Measurements from ENCODE around the gene MBOAT1.
A peak's percentile ranks its signal among the peaks of the same experiment; 100 is the strongest.
"Not testable (repeated sequence)": the region's sequence is repeated elsewhere in the genome, so short reads cannot be mapped to it uniquely, and the experiment has no call there.

MBOAT1 gene, protein sequence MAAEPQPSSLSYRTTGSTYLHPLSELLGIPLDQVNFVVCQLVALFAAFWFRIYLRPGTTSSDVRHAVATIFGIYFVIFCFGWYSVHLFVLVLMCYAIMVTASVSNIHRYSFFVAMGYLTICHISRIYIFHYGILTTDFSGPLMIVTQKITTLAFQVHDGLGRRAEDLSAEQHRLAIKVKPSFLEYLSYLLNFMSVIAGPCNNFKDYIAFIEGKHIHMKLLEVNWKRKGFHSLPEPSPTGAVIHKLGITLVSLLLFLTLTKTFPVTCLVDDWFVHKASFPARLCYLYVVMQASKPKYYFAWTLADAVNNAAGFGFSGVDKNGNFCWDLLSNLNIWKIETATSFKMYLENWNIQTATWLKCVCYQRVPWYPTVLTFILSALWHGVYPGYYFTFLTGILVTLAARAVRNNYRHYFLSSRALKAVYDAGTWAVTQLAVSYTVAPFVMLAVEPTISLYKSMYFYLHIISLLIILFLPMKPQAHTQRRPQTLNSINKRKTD

DNA sequence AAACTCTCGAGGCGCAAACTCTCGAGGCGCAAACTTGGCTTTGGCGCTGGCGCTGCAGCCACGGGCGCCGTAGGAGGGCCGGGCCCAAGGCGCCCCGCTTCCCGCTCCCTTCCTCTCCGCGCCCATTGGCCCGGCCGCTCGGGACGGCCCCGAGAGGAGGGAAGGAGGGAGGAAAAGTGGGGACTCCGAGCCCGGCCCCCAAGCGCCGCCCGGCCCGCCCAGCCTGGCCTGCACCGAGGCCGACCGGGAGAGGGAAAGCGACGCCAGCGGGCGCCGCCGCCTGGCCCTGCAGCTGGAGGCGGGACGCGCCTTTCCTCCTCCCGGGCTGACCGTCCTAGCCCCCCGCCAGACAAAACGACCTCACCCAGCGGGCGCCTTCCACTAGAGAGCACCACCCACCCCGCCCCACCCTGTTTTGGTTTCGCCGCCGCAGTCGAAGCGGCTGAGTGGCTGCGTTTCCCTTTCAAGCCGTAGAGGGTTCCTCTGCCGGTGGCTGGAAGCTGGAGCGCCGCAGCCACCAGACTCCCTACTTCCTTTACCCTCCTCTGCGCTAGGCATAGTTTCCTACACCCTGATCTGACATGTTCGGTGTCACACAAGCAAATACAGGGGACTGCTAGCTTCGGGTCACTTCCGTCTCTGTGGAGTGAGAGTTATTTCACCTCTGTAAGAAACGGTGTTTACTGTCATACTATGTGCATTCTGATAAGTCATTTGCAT, at the start of gene MBOAT1:
MBOAT1 (minus strand) TSS at position 78 of the 720 bp plus-strand sequence. CDS start 235 bp downstream, outside the sequence.
- peak; percentile 72 for DNase-seq

DNA sequence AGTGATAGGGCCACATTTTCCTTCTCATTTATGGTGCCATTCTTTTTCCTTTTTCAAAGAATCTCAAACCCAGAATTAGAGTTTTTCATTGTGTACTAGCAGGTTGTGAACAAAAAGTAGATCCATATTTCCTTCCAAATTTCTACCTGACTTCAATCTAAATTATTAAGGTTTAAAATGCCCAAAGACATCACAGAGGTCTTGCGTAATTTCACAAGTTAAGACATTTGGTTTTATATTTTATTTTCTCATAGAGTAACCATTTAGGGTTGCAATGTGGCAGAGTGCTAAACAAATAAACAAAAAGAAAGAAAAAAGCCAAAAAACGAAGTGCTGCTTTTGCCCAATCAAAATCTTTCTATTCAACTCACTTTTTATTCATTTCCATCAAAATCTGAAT, 49.4 kb upstream of the MBOAT1 start:
- no peak for DNase-seq

DNA sequence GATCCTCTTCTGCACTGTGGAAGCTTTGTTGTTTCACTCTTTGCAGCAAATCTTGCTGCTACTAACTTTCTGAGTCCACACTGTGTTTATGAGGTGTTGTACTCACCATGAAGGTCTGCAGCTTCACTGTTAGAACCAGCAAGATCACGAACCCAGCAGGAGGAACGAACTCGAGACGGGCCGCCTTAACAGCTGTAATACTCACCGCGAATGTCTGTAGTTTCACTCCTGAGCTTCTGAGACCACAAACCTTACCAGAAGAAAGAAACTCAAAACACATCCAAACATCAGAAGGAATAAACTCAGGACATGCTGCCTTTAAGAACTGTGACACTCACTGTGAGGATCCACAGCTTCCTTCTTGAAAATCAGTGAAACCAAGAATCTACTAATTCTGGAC, 48.1 kb upstream of the MBOAT1 start:
- DNase-seq = no peak

DNA sequence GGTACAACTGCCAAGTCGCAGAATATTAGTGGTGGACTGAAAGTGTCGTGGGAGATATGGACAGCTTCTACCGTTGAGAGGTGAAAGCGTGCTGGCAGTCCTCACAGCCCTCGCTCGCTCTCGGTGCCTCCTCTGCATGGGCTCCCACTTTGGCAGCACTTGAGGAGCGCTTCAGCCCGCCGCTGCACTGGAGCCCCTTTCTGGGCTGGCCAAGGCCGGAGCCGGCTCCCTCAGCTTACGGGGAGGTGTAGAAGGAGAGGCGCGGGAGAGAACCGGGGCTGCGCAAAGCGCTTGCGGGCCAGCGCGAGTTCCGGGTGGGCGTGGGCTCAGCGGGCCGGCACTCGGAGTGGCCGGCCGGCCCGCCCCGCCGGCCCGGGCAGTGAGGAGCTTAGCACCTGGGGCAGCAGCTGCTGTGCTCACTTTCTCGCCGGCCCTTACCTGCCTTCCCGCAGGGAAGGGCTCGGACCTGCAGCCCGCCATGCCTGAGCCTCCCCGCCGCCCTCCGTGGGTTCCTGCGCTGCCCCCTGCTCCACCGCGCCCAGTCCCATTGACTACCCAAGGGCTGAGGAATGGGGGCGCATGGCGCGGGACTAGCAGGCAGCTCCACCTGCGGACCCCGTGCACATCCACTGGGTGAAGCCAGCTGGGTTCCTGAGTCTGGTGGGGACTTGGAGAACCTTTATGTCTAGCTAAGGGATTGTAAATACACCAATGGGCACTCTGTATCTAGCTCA, 47.2 kb upstream of the MBOAT1 start:
- DNase-seq = no peak

DNA sequence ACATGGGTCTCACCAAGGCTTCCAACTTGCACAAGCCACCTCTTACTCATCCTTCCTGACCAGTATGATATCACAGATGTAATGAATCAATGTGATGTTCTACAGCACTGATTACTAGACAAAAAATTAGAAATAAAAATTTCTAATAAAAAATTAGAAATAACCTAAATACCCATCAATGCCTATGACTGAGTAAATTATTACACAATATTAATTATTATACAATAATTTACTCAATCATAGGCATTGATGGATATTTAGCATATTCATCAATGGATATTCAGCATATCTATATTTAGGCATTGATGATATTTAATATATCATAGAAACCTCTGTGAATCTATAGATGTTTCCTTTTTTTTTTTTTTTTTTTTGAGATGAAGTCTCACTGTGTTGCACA, 43.2 kb upstream of the MBOAT1 start:
- DNase-seq = no peak

DNA sequence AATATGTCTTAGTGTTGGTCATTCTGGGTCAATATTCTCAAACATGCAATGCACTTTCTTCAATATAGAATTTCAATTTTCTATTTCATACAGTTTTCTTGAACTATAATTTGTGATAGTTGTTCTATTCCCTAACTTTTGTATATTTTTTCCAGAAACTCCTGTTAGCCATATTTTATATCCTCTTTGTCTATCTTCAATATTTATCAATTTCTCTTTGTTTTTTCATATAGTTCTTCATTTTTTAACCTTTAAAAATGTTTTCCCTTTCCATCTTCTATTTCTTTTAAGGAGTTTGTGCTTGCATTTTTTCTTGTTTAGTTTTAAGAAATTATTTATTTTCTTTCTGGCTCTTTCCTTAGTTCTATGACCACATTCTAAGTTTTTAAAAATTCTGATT, 42.0 kb upstream of the MBOAT1 start:
- no peak for DNase-seq

DNA sequence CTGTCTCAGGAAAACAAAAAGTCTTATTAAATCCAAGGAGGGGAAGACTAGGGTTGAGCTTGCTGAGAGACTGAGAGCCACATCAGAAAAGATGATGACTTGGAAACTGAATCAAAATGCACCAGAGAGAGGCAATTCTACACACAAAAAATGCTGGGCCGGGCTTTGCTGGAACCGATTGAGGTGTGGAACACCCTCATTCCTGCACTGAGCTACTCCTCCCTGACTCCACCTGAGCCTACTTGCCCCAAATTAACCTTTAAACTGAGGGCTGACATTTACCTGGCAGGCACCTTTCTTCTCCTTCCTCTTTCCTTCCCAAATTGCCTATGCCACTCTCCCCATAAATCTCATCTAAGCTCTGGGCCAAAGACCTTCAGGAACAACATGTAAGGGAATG, 40.8 kb upstream of the MBOAT1 start:
- no peak for DNase-seq

DNA sequence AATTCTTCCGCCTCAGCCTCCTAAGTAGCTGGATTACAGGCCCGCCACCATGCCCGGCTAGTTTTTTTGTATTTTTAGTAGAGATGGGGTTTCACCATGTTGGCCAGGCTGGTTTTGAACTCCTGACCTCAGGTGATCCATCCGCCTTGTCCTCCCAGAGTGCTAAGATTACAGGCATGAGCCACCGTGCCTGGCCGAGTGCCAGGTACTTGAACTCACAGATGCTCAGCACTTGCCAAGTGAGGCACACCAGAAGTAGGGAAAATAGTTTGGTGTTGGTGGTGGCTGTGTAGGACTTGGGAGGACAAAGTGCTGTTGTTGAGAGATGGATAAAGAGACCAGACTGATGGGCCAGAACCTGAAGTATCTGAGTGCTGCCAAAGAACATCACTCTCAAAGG, 40.0 kb upstream of the MBOAT1 start:
- DNase-seq = no peak

DNA sequence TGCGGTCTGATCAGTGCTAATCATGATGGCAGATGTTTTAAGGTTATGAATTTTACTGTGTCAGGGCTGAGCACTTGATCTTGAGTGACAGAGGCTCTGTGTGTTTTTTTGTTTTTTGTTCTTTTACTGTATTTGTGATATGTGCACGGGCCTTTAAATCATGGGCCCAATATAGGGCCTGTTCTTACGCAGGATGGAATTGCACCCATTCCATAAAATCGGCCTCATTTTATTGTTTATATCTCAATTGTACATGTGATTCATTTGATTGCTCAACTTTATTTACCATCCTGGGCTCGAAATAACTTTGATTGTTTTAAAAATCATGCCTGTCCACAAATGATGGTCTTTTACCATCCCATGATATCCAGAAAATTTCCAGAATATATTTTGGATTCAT, 39.3 kb upstream of the MBOAT1 start:
- no peak for DNase-seq

DNA sequence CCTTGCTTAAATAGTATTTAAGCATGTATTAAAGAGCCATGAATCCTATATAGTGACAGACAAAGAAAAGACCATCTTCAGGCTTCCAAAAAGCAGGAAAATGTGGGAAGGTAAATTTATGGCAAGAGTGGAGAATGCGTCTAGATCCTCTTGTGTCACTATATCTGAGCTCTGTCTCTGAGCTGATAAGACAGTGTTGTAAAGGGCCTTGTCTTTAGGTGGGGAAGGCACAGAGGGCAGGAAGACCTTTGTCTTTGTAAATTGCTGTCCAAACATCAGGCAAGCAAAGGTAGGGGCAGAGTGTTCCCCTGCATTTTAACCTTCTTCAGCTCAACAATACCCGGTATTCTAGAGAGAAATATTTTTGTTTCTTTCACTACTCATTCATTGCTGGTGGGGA, 33.9 kb upstream of the MBOAT1 start:
- DNase-seq = no peak

DNA sequence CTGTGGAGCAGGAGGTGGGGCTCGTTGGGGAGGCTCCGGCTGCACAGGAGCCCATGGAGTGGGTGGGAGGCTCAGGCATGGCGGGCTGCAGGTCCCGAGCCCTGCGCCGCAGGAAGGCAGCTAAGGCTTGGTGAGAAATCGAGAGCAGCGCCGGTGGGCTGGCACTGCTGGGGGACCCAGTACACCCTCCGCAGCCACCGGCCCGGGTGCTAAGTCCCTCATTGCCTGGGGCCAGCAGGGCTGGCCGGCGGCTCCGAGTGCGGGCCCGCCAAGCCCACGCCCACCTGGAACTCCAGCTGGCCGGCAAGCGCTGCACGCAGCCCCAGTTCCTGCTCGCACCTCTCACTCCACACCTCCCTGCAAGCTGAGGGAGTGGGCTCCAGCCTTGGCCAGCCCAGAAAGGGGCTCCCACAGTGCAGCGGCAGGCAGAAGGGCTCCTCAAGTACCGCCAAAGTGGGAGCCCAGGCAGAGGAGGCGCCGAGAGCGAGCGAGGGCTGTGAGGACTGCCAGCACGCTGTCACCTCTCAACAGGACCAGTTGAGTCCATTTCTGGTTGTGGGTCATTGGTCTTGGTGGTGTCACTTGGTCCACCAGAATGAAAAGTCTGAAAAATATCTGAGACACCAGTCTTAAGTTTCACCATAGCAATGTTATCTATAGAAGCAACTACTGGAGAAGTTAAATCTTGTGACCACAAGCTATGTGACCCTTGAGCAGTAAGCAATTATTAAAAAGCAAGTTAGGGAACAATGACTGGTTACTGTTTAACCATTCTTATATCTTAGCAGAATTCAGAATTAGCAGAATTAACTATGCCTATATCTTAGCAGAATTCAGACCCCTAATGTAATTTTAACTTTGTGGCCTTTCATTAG, 32.8 kb upstream of the MBOAT1 start:
- not testable (repeated sequence) for DNase-seq

DNA sequence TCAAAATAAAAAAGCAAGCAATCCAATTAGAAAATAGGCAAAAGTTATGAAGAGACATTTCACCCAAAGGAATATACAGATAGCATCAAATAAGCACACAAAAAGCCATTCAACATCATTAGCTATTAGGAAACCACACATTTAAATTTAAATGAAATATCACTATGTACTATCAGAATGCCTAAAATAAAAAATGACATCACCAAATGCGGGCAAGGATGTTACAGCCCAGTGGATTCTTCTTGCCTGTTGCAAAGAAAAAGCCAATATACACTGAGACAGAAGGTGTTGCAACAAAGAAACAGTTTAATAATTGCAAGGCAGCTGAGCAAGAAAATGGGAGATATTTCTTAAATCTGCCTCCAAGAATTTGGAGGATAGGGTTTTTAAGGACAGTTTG, 31.0 kb upstream of the MBOAT1 start:
- no peak for DNase-seq

DNA sequence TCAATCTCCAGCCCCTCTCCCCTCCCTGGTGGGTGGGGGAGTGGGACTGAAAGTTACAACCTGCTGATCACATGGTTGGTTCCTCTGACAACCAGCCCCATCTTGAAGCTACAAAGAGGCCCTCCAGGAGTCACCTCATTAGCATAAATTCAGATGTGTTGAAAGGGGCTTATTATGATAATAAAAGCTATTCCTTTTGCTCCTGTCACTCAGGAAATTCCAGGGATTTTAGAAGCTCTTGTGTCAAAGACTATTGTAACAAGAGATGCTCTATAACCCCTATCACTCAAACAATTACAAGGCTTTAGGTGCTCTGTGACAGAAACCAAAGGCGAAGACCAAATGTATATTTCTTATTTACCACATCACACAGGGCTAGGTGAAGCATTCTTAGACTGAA, 30.1 kb upstream of the MBOAT1 start:
- no peak for DNase-seq

DNA sequence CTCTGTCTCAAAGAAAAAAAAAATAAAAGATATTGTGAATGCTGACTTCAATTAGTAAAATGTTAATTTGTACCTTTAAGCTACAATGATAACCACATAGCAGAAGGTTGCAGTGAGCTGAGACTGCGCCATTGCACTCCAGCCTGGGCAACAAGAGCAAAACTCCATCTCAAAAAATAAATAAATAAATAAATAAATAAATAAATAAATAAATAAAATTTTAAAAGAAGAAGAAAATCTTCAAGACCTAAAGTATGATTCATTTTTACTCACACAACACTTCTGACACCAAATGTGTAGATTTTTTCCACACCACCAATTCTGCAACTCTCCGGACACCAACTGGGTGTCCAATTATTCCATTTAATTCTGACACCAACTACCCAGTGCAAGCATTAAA, 28.8 kb upstream of the MBOAT1 start:
- no peak for DNase-seq

DNA sequence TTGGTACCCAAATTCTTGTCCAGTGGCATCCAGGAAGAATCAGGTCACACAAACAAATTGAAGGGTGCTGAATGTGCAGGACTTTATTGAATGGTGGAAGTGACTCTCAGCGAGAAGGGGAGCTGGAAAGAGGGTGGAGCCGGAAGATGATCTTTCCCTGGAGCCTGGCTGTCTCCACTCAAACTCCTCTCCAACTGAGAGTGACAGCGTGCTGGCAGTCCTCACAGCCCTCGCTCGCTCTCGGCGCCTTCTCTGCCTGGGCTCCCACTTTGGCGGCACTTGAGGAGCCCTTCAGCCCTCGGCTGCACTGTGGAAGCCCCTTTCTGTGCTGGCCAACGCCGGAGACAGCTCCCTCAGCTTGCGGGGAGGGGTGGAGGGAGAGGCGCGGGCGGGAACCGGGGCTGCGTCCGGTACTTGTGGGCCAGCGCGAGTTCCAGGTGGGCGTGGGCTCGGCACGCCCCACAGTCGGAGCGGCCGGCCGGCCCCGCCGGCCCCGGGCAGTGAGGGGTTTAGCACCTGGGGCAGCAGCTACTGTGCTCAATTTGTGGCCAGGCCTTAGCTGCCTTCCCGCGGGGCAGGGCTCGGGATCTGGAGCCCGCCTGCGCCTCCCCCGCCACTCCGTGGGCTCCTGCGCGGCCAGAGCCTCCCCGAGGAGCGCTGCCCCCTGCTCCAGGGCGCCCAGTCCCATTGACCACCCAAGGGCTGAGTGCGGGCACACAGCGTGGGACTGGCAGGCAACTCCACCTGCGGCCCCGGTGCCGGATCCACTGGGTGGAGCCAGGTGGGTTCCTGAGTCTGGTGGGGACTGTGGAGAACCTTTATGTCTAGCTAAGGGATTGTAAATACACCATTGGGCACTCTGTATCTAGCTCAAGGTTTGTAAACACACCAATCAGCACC, 26.7 kb upstream of the MBOAT1 start:
- no peak for DNase-seq

DNA sequence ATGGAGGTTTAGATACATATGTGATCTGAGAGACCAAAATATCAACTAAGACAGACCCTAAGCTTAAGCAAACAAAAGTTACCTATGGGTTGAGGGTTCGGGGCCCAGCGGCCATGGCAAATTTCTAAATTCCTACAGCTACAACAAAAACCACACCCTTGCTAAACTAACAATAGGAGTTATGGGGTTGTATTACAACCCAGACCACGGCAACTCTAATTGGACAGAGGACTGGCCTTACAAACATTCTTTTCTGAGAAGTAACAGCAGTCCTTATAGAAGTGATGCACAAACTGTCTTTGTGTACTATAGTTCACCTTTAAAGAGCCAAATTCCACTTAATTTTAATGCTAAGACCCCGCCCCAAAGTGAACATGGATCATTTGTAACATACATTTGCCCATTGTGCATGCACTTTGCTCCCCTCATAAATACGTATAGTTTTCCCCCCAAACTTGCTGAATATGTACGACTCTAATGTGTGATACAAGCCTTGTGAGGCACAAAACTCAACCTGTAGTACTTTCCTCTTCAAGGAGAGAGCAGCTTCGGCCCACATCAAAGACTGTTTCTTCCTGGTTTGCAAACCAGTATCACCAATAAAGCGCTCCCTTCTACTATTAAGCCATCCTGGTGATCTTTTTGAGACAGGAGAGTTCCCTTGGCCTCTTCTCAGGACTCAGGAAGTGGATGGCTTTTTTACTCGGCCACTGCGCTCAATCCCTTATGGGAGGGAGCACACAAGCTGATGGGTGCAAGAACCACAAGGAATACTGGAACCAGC, 25.6 kb upstream of the MBOAT1 start:
- DNase-seq = no peak

DNA sequence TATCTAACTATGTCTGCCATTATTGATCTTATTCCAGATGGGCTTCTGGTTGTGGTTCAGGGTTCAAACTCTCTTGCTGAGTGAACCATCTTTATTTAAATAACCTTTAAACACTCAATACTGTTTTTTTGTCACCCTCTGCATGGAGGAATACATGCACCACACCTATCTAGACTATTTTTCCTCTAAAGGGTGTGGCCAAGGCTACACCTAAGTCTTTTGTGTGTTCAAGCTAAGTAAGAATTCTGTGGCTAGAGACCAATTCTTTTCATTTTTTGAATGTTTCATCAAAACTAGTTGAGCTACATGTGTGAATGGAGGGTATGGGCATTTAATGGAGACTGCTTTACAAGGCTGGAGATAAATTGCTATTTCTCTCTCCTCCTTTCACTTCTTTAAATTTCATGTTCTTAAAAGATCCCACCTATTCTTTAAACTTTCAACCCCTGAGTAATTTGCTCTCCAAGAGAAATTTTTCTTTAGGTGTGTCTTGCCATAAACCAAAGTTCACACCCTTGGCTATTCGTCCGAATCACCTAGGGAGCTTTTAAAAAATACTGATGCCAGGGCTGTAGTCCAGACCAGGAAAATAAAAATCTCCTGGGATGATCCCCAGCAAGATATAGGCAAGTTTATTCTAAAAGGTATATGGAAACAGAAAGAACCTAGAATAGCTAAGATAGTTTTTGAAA, 24.8 kb upstream of the MBOAT1 start:
- DNase-seq = no peak

DNA sequence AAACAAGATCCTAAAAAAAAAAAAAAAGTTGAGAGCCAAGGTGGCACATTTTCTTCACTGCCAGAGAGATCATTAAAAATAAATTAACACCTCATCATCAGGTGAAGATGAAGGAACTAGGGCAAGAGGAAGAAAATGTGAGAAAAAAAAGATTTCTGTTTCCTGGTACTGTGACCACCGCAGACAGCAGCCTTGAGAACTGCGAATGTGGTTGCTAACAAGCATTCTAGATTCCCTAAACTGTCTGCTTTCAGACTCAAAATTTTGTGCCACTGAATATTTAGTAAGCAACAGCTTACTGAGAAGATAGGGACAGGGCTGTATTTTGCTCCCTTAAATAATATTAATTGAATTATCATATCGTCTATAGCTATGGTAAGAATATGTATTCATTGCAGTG, 24.1 kb upstream of the MBOAT1 start:
- no peak for DNase-seq

DNA sequence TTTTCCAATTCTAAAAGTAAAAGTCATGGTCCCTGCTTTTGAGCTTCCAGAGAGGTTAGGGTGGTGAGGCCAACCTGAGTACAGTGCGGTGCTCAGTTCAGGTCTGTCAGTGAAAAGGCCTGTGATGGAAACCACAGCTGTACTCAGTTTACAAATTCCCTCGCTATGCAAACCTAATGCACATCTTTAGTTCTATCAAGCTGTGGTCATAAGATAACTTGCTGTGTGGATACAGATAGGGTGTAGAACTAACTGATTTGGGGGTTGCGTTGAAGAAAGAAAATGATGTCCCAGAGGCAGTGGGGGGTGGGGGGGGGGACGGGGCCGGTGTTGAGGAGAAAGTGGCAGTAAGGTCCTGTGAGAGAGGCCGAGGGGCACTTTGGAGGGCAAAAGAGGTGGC, 22.8 kb upstream of the MBOAT1 start:
- DNase-seq = no peak

DNA sequence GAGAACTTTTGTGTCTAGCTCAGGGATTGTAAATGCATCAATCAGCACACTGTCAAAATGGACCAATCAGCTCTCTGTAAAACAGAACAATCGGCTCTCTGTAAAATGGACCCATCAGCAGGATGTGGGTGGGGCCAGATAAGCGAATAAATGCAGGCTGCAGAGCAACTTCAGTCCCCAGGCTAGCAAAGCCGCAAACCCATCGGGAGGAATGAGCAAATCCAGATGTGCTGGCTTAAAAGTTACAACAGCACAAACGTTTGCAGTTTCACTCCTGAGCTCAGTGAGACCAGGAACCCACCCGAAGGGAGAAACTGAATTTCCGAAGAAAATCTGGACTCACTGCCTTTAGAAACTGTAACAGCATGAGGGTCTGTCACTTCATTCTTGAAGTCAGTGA, 21.9 kb upstream of the MBOAT1 start:
- DNase-seq = no peak
